HG03520 (cell line): Measurements from ENCODE around the gene SND1.
A peak's percentile ranks its signal among the peaks of the same experiment; 100 is the strongest.
"Not testable (repeated sequence)": the region's sequence is repeated elsewhere in the genome, so short reads cannot be mapped to it uniquely, and the experiment has no call there.

Experiments used
- ATAC-seq: cut with Tn5 transposase; IDR thresholded peaks from one replicate; pipeline ENCODE4 v1.9.1; 2021; ENCODE audit warnings: mild to moderate bottlenecking, moderate library complexity; ENCODE audit not compliant: unreplicated experiment

Gene SND1

GRCh38 chr7:127652333-127653248, 597 bp downstream of the SND1 start:
- ATAC-seq: no peak

- no peak for ATAC-seq
Observed at GRCh38 chr7:127653396-127653795, 1.4 kb downstream of the SND1 start.

DNA sequence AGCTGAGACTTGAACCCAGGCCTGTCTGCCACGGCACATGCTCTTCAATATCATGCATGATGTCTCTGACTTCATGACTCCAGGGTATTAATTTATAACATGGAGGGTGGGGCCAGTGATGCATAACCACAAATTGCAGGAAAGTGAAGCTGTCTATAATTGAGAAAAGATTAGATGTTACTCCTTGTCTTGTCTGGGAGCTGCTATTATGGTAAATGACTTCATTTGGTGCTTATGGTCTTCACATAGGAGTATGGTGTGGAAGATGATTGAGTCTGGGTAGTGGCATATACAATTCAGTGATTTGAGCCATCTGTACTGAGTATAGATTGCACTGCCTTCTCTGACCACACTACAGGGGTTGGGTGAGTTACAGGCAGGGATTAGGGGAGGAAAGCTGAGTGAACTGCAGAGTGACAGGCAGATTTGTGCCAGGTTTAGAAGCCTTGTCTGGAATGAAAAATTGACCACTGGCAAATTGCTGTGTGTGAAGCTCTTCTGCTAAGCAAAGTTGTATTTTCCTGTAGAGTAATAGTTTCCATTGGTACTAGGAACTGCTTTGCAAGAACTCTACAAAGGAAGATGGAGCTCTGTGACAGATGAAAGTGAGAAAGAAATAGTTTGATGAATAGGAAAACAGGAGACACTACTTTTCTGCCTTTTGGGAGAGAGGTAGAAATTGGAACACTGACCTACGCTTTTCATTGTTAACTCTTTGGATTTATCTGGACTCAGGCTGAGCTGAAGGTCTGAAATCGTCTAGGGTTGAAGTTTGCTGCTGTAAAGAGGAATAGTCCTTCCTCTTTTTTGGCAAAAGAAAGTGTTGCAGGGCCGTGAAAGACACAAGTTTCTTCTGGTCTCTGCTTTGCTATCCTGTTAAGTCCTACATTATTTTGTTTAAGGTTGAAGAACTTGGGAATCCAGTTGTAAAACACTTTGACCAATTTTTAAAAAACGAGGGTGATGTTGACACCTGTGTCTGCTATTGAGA, 2.7 kb downstream of the SND1 start:
- ATAC-seq: no peak

- no peak for ATAC-seq
Observed at GRCh38 chr7:127655720-127656119, 3.7 kb downstream of the SND1 start.

GRCh38 chr7:127657500-127657899, 5.5 kb downstream of the SND1 start:
- ATAC-seq: no peak

- no peak for ATAC-seq
Observed at GRCh38 chr7:127658970-127659630, 7.1 kb downstream of the SND1 start.

DNA sequence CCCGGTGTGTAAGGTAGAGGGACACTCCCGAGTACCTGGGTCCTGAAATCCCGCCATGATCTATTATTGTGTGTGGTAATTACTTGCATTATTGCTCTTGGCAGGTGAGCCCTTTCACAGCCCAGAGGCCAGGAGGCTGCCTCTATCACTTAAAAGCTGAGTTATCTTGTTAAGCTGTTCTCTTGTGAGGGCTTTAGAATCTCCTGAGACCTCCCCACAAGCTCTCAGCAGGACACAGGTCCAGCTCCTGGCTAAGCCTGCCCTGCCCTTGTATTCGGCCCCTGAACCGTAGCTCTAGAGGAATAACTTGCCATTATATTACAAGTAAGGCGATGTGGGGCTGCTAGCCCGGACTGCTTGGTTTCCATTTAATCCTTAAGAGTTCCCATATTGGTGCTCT, 13.9 kb downstream of the SND1 start:
- no peak for ATAC-seq

GRCh38 chr7:127666602-127667001, 14.6 kb downstream of the SND1 start:
- no peak for ATAC-seq

GRCh38 chr7:127667017-127667670, 15.2 kb downstream of the SND1 start:
- ATAC-seq: no peak

DNA sequence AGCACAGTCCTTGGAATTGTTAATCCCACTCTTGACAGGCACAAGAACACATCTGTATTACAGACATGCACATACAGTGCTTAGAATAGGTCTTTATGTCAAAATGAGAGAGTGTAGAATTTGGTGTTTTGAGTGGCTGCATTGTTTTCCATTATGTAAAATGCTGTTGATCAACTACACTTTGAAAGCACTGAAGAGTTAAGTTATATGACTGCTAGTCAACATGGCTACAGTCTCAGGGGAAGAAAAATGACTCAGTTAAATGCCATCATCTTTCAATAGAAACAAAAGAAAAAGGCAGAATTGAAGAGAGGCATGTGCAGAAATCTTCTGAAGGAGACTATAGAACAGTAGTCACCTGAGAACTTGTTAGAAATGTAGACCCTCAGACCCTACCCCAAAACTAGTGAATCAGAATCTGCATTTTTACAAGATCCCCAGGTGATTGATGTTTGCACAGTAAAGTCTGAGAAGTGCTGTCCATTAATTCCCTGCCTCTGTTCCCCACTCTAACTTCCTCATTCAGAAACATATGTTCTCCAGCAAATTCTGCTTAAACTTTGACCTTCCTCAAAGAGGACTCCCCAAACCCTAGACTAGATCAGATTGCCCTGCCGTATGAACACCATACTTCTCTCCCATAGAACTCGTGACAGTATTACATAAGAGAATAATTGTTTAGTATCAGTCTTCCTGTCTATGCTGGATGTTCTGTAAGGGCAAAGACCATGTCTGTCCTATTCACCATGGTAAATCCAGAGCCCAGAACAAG, 16.0 kb downstream of the SND1 start:
- no peak for ATAC-seq

- no peak for ATAC-seq
Observed at GRCh38 chr7:127671341-127671740, 19.3 kb downstream of the SND1 start.

GRCh38 chr7:127673902-127674301, 21.9 kb downstream of the SND1 start:
- ATAC-seq: no peak

DNA sequence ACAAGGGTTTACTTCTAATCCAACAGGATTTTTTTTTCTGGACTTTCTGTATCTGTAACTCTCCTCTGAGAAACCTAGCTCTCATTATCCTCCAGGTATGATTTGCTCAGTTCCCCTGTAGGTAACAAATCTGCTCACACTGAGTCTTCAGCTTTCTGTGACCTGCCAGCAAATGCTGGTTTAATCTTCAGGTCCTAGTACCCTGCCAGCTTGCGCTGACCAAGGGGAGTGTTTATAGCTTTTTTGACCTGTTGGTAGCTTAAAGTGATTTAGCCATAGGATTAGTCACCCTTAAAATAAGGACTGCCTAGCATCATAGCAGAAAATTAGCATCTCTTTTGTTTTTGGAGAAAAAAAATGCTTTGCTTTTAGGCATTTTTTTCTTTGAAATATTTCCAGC, 22.4 kb downstream of the SND1 start:
- ATAC-seq: no peak

DNA sequence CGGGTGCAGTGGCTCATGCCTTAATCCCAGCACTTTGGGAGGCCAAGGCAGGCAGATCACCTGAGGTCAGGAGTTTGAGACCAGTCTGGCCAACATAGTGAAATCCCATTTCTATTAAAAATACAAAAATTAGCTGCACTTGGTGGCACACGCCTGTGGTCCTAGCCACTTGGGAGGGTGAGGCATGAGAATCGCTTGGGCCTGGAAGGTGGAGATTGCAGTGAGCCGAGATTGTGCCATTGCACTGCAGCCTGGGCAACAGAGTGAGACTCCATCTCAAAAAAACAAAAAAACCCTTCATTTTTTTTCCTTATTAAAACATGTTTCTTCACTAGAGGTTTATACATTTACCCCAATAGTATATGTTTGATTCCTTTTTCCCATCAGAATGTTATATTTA, 22.9 kb downstream of the SND1 start:
- ATAC-seq: not testable (repeated sequence)

- ATAC-seq: no peak
Observed at GRCh38 chr7:127675721-127676120, 23.7 kb downstream of the SND1 start.

DNA sequence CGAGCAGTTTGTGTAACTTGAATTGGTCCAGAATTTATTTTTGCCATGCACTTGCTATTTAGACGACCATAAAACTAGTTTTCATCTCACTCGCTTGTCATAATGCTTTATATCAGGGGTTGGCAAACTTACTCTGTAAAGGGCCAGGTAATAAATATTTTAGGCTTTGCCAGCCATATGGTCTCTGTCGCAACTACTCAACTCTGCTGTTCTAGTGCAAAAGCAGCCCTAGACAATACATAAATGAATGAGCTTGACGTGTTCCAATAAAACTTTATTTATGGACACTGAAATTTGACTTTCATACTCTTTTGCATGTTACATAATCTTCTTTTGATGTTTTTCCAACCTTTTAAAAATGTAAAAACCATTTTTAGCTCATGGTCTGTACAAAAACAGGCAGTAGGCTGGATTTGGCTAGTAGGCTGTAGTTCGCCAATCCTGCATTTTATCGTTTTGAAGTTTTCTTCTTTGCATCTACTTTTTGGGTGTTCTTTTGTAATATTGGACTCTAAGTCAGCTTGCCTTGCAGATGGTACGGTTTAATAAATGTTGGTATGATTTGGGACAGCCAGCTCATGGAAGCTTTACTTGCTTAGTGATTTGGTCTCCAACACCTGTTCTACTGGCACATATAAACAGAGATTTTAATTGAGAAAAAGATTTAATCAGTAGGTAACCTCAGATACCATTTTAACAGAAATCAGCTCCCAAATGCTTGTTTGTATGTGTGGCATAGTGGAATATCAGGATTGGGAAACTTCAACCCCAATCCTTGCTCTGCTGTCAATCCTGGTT, 25.6 kb downstream of the SND1 start:
- ATAC-seq: no peak

DNA sequence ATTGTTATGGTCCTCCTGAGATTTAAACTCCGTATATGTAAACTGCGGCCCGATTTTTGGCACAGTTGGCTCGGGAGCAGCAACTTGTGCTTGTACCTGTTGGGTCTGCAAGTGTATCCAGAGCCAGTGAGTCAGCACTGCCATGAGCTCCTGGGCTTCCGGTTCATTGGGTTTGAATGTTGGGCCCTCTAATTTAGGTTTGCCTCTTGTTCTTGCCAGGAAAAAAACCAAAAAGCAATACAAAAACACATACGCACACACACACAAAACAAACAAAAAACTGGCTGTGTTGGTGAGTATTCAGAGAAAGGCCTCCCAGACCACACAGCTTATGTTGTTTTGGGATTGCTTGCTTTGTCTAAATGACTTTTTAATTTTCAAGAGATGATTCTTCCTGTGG, 26.3 kb downstream of the SND1 start:
- ATAC-seq: no peak

- peak; percentile 60 for ATAC-seq
Observed at GRCh38 chr7:127678947-127679346, 27.0 kb downstream of the SND1 start.

DNA sequence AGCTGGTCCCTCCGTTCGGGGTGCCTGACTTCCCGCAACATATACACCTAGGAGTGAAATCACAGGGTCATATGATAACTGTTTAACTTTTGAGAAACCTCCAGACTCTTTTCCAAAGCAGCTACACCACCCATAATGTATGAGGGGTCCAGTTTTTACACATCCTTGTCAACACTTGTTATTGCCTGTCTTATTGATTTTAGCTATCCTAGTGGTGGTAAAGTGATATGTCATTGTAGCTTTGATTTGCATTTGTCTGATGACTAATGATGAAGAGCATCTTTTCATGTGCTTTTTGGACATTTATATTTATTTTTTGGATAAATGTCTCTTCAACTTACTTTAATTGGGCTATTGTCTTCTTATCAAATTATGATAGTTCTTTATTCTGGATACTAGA, 29.0 kb downstream of the SND1 start:
- no peak for ATAC-seq
